H9 (cell line): ENCODE measurements around the gene STOX1. TPM values are rescaled to one million over a fixed set of nuclear protein-coding genes. Genes with fewer than 3 reads are reported as not detected.

Source experiments
- DNase-seq: peaks from one replicate; pipeline ENCODE4 v3.0.0-alpha.2; 2017
- H2AFZ ChIP-seq: one replicate; pipeline ENCODE4 v1.6.1; 2013; ENCODE audit warnings: mild to moderate bottlenecking, low read length, control low read depth, moderate library complexity
- H2AK5ac ChIP-seq: 2 replicates; pipeline ENCODE4 v1.6.1; 2013; ENCODE audit warnings: low read length, control low read depth, mixed read lengths; ENCODE audit not compliant: insufficient read length
- H2BK120ac ChIP-seq: one replicate; pipeline ENCODE4 v1.6.1; 2013; ENCODE audit warnings: low read depth, mild to moderate bottlenecking, low read length, control low read depth, inconsistent platforms; ENCODE audit not compliant: poor library complexity, severe bottlenecking
- H2BK12ac ChIP-seq: 2 replicates; pipeline ENCODE4 v1.6.1; 2013; ENCODE audit warnings: low read length, control low read depth, mixed read lengths, low read depth; ENCODE audit not compliant: insufficient read length
- H2BK15ac ChIP-seq: 2 replicates; pipeline ENCODE4 v1.6.1; 2013; ENCODE audit warnings: low read depth, low read length, control low read depth
- H2BK20ac ChIP-seq: one replicate; pipeline ENCODE4 v1.6.1; 2013; ENCODE audit warnings: low read depth, mild to moderate bottlenecking, low read length, control low read depth, inconsistent platforms; ENCODE audit not compliant: poor library complexity, severe bottlenecking
- H2BK5ac ChIP-seq: 2 replicates; pipeline ENCODE4 v1.6.1; 2013; ENCODE audit warnings: low read length, control low read depth, mixed read lengths; ENCODE audit not compliant: insufficient read length
- H3K14ac ChIP-seq: 2 replicates; pipeline ENCODE4 v1.6.1; 2013; ENCODE audit warnings: low read length, control low read depth; ENCODE audit not compliant: insufficient read depth
- H3K18ac ChIP-seq: 2 replicates; pipeline ENCODE4 v1.6.1; 2013; ENCODE audit warnings: low read depth, mild to moderate bottlenecking, mixed read lengths, low read length, control low read depth; ENCODE audit not compliant: insufficient read length
- H3K23ac ChIP-seq: 2 replicates; pipeline ENCODE4 v1.6.1; 2013; ENCODE audit warnings: low read length, control low read depth, mixed read lengths, low read depth; ENCODE audit not compliant: insufficient read length
- H3K23me2 ChIP-seq: 2 replicates; pipeline ENCODE4 v1.6.1; 2013; ENCODE audit warnings: low read depth, mild to moderate bottlenecking, mixed read lengths, low read length, control low read depth; ENCODE audit not compliant: insufficient read length, poor library complexity, severe bottlenecking
- H3K27ac ChIP-seq: 2 replicates; pipeline ENCODE4 v1.5.1; 2013; ENCODE audit warnings: low read length, control low read depth, mixed read lengths, low read depth; ENCODE audit not compliant: insufficient read length
- H3K27me3 ChIP-seq: 2 replicates; pipeline ENCODE4 v1.6.1; 2013; ENCODE audit warnings: low read length, control low read depth, inconsistent platforms; ENCODE audit not compliant: insufficient read depth
- H3K4ac ChIP-seq: 2 replicates; pipeline ENCODE4 v1.6.1; 2013; ENCODE audit warnings: low read depth, mild to moderate bottlenecking, control low read depth, inconsistent platforms, low read length, moderate library complexity
- H3K4me1 ChIP-seq: 2 replicates; pipeline ENCODE4 v1.6.1; 2013; ENCODE audit warnings: low read length, control low read depth, inconsistent platforms; ENCODE audit not compliant: insufficient read depth
- H3K4me2 ChIP-seq: 2 replicates; pipeline ENCODE4 v1.6.1; 2013; ENCODE audit warnings: low read length, control low read depth, mixed read lengths; ENCODE audit not compliant: insufficient read length, insufficient read depth
- H3K56ac ChIP-seq: 2 replicates; pipeline ENCODE4 v1.6.1; 2013; ENCODE audit warnings: low read depth, mild to moderate bottlenecking, mixed read lengths, low read length, control low read depth; ENCODE audit not compliant: insufficient read length
- H3K79me1 ChIP-seq: 2 replicates; pipeline ENCODE4 v1.6.1; 2013; ENCODE audit warnings: low read depth, mild to moderate bottlenecking, moderate library complexity, low read length, control low read depth, inconsistent platforms; ENCODE audit not compliant: insufficient read depth, poor library complexity, severe bottlenecking
- H3K79me2 ChIP-seq: 2 replicates; pipeline ENCODE4 v1.6.1; 2013; ENCODE audit warnings: low read length, control low read depth, inconsistent platforms; ENCODE audit not compliant: insufficient read depth
- H3K9ac ChIP-seq: 2 replicates; pipeline ENCODE4 v1.6.1; 2013; ENCODE audit warnings: low read length, control low read depth, mixed read lengths; ENCODE audit not compliant: insufficient read length; ENCODE audit errors: extremely low read depth
- H3K9me3 ChIP-seq: one replicate; pipeline ENCODE4 v1.6.1; 2013; ENCODE audit warnings: low read depth, low read length, inconsistent platforms; ENCODE audit not compliant: control insufficient read depth
- H3T11ph ChIP-seq: one replicate; pipeline ENCODE4 v1.6.1; 2013; ENCODE audit warnings: mild to moderate bottlenecking, low read length, control low read depth, inconsistent platforms
- H4K20me1 ChIP-seq: one replicate; pipeline ENCODE4 v1.6.1; 2013; ENCODE audit not compliant: control insufficient read depth, insufficient read length, insufficient read depth
- H4K5ac ChIP-seq: 2 replicates; pipeline ENCODE4 v1.6.1; 2013; ENCODE audit warnings: low read depth, mild to moderate bottlenecking, mixed read lengths, low read length, control low read depth; ENCODE audit not compliant: insufficient read length
- H4K8ac ChIP-seq: replicated peaks from 2 replicates; pipeline ENCODE4 v1.6.1; 2013; ENCODE audit warnings: low read length, control low read depth, mixed read lengths, low read depth; ENCODE audit not compliant: insufficient read length
- H4K91ac ChIP-seq: 2 replicates; pipeline ENCODE4 v1.6.1; 2013; ENCODE audit warnings: low read depth, mild to moderate bottlenecking, moderate library complexity, mixed read lengths, low read length, control low read depth; ENCODE audit not compliant: insufficient read length
- H3K27ac Mint-ChIP-seq, 3 experiments: 2 replicates in 2 of 3; 3 replicates in 1 of 3; pipeline ENCODE4 v1.8.0; 2020 to 2021; ENCODE audit warnings: mixed read lengths in 3 of 3, mild to moderate bottlenecking in 1 of 3, moderate library complexity in 1 of 3
- H3K27me3 Mint-ChIP-seq: 2 replicates; pipeline ENCODE4 v1.8.0; 2021; ENCODE audit warnings: low read depth, mild to moderate bottlenecking, moderate library complexity, mixed read lengths
- H3K36me3 Mint-ChIP-seq, 3 experiments: 2 replicates in 2 of 3; 3 replicates in 1 of 3; pipeline ENCODE4 v1.8.0; 2020 to 2021; ENCODE audit warnings: low read depth in 3 of 3, mixed read lengths in 3 of 3; ENCODE audit not compliant: insufficient read depth in 1 of 3
- H3K4me1 Mint-ChIP-seq, 2 experiments: 2 replicates each; pipeline ENCODE4 v1.8.0; 2020; ENCODE audit warnings: mixed read lengths in 2 of 2
- H3K4me3 Mint-ChIP-seq, 2 experiments: 2 replicates in 1 of 2; 3 replicates in 1 of 2; pipeline ENCODE4 v1.8.0; 2020 to 2021; ENCODE audit warnings: mild to moderate bottlenecking in 2 of 2, mixed read lengths in 2 of 2, moderate library complexity in 1 of 2
- H3K9me3 Mint-ChIP-seq, 2 experiments: 2 replicates in 1 of 2; 3 replicates in 1 of 2; pipeline ENCODE4 v1.8.0; 2020; ENCODE audit warnings: mild to moderate bottlenecking in 2 of 2, mixed read lengths in 2 of 2, moderate library complexity in 1 of 2
- total RNA-seq: library from RNA; stranded (reverse); gene quantifications from 2 replicates; pipeline ENCODE4 v1.2.1, GENCODE V29; 2021
- TF ChIP-seq, protein P1 (sequence below): fragments of 200-600 bp; sonication (generic); conservative IDR thresholded peaks from 3 replicates; pipeline ENCODE4 v1.8.0; 2021; ENCODE audit warnings: antibody characterized with exemption, mild to moderate bottlenecking

The STOX1 gene
- total RNA-seq, 1 experiment from 2014 or later, result 5.8 TPM

DNA sequence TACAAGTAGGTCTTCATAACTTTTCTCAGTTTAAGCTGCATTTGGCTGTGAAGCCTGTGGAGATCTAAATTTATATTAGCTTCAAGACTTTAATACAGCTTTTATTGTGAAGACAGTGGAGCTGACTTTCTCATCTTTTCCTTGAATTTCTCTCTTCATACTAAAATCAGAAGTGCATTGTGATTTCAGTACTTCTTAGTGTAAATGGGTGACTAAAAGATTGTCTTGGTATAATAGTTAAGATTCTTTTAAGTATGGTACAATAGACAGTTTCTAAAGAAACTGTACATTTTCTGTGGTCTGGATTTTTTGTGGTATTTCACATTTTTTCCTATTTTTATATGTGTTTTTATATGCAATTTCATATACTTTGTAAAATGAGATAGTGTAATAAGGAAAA, 107.7 kb downstream of the STOX1 start:
- TF ChIP-seq, protein P1, sequence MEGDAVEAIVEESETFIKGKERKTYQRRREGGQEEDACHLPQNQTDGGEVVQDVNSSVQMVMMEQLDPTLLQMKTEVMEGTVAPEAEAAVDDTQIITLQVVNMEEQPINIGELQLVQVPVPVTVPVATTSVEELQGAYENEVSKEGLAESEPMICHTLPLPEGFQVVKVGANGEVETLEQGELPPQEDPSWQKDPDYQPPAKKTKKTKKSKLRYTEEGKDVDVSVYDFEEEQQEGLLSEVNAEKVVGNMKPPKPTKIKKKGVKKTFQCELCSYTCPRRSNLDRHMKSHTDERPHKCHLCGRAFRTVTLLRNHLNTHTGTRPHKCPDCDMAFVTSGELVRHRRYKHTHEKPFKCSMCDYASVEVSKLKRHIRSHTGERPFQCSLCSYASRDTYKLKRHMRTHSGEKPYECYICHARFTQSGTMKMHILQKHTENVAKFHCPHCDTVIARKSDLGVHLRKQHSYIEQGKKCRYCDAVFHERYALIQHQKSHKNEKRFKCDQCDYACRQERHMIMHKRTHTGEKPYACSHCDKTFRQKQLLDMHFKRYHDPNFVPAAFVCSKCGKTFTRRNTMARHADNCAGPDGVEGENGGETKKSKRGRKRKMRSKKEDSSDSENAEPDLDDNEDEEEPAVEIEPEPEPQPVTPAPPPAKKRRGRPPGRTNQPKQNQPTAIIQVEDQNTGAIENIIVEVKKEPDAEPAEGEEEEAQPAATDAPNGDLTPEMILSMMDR, result no peak
- no peaks in the 10 kb centered on the region for H3K79me1 ChIP-seq
- H3K79me2 ChIP-seq, result no peaks in the 10 kb centered on the region
- H3K4me2 ChIP-seq, result no peak overlapping the region
- Mint-ChIP-seq H3K4me3 (no peak overlapping the region), H3K36me3 (peaks cover 20 to 61% (median 49%) of the 10 kb centered on the region in 3 experiments; a peak in 6 of 7 replicates), H3K27ac (no peak overlapping the region), H3K4me1 (no peaks in the 10 kb centered on the region), H3K27me3 (no peaks in the 10 kb centered on the region), H3K9me3 (no peaks in the 10 kb centered on the region)
- no peak overlapping the region for H2BK5ac ChIP-seq
- no peak overlapping the region for H2AK5ac ChIP-seq
- no peak overlapping the region for H3K4ac ChIP-seq
- DNase-seq, result no peak
- H3K9ac ChIP-seq, result no peak overlapping the region
- H2AFZ ChIP-seq, result no peak overlapping the region
- no peak overlapping the region for H3K18ac ChIP-seq
- H4K91ac ChIP-seq, result no peak overlapping the region
- H2BK120ac ChIP-seq, result no peak overlapping the region
- no peak overlapping the region for H2BK20ac ChIP-seq
- no peaks in the 10 kb centered on the region for H3K27me3 ChIP-seq
- no peak overlapping the region for H3K56ac ChIP-seq
- H3K14ac ChIP-seq, result no peak overlapping the region
- H4K5ac ChIP-seq, result no peak overlapping the region
- H4K8ac ChIP-seq, result no peak overlapping the region
- no peaks in the 10 kb centered on the region for H4K20me1 ChIP-seq
- no peak overlapping the region for H2BK12ac ChIP-seq
- H3T11ph ChIP-seq, result no peak overlapping the region
- no peak overlapping the region for H3K27ac ChIP-seq
- H2BK15ac ChIP-seq, result no peak overlapping the region
- H3K9me3 ChIP-seq, result no peaks in the 10 kb centered on the region
- H3K23me2 ChIP-seq, result no peaks in the 10 kb centered on the region
- H3K4me1 ChIP-seq, result no peaks in the 10 kb centered on the region
- H3K23ac ChIP-seq, result no peak overlapping the region
